ENCODE measurements around the gene JAKMIP1. TPM values are rescaled to one million over a fixed set of nuclear protein-coding genes. Genes with fewer than 3 reads are reported as not detected.

JAKMIP1 gene
- polyA plus RNA-seq, 12 donors, result 0.09 to 0.17 (median 0.14) TPM; not detected in 9

DNA sequence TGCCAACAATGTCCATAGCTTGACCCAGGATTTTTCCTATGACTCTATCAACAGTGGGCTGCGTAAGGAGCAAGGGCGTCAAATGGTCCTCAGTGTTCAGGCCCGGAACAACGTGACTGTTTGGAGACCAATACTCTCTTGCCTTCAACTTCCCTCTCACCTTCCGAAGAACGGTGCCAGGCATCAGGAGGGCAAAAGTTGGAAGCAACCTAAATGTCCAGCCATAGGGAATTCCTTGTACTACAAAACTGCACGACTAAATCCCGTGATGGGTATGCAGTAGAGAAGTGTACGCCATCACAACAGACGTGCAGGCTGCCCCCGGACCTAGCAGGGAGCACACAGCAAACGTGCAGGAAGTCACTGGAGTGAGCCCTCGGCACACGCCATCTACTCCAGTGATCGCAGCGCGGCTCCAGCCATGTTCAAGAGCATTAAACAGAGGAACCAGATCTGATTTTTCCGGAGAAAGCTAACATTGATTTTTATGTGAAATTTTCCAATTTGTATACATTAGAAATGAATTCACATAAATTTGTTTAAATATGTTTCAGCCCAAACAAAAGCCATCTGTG, 79.0 kb downstream of the JAKMIP1 start:
- no peak for DNase-seq

DNA sequence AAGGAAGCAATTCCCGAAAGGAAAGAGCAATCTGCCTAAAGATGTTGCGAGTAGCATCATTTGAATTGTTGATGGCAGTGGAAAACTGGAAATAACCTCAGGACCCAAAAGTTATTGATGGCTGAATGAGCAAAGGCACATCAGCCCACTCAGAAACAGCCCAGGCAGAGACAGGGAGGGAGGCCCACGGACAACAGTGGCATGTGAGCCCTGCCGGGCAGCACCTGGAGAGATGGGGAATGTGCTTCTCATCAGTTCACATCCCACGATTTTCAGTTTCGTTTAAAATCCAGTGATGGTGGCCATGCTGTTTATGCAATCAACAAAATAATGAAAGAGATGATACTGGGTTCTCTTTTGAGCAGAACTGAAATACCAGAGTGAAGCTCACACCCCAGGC, 80.0 kb downstream of the JAKMIP1 start:
- DNase-seq, result no peak

DNA sequence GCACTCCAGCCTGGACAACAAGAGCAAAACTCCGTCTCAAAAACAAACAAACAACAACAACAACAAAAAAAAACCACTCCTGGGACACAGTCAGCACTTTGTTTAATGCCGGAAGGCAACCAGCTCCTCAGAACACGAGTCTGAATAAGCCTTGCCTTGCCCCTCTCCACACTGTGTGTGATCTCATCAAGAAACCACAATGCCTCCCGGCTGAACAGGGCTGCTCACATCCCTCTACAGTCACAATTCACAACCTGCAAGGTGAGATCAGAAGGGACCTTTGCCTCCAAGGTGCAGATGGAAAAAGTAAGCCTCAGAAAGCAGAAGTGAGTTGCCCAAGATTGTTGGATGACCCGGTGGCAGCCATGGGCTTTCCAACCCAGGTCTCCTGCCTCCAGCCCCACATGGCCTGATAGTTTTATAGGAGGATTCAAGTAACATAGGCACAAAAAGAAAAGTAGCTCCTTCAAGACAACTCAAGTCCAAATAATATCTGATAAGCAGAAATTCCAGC, 80.8 kb downstream of the JAKMIP1 start:
- no peak for DNase-seq

DNA sequence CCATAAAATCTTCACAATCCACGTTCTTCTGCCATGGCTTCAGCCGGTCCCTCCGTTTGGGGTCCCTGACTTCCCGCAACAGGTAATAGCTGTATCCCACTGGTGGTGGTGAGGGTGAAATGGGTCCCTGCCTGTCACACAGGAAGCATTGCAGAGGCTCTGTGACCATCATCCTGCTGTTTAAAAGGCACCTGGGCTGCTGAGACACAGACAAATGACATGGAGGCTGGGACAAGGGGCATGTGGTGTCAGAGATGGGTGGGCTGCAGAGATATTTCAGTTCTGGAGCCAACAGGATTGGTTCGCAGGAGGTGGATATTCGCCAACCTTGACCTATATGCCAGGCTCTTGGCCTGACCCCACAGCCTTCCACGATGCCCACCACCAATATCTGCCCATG, 82.1 kb downstream of the JAKMIP1 start:
- DNase-seq, result no peak

DNA sequence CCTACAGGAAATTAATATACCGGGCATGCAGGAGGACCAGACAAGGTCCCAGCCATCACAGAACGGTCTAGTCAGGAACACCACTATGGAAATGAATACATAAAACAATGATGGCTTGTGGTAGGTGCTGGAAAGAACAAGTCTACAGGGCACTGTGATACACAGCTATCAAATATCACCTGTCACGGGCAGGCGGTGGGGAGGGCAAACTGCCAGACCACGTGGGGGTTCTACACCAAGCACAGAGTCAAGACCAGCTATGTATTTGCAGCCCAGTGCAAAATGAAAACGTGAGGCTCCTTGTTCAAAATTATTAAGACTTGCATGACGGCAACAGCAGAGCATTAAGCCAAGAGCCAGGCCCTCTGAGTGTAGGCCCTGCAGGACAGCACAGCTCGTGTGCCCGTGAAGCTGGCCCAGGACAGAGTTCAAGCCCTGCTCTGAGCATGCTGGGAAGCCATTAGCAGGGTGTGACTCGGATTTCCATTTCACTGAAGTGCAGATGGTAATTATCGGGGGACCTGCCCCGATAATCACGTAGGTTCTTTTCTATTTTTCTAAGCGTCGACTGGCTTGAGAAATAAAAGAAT, 83.6 kb downstream of the JAKMIP1 start:
- peak; percentile 2 for DNase-seq

DNA sequence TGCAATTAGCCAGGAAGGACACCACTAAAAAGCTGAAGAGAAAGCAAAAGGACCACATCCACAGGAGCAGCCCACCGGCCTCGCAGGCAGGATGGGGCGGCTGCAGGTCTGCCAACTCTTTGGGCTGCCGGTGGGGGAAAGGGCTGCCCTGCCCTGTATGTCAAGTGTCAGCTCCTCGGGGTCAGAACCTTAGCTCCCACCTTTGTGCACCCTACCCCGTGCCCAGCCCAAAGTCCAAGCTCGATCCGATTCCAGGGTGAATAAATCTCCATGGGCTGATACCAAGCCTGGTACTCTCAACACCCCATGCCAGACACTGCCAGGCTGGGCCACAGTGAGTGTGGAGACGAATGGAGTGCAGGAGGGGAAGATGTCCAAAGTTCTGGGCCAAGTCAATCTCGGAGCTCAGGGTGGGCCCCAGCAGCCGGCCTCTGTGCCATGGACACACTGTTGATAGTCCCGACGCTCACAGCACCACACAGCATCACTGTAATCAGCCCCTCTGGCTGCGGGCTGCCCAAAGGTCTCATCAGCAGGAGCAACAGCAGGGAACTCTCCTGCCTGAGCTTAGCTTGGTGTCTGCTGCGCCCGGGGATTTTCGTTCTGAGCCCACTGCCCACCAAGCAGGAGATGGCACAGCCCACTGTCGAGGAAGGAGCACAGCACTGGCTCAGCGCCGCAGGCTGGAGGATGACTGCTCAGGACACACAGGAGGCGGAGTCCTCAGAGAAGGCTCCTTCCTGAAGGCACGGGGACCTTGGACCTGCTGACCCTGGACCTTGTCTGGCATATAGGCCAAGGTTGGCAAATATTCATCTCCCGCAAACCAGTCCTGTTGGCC, 84.4 kb downstream of the JAKMIP1 start:
- DNase-seq, result no peak

DNA sequence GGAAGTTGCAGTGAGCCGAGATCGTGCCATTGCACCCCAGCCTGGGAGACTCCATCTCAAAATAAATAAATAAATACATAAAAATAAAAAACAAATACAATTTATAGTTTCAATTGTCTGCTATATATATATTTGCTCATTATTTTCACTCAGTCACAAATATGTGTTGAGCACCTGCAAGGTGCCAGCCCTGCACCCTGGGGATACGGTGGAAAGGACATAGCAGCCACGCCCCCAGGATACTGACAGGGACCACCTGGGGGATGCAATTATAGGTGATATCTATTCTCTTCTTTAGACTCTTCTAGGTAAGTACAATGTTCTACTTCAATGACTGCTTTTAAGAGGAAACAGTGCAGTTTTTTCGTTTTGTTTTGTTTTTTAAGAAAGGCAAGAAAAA, 85.0 kb downstream of the JAKMIP1 start:
- DNase-seq, result no peak

DNA sequence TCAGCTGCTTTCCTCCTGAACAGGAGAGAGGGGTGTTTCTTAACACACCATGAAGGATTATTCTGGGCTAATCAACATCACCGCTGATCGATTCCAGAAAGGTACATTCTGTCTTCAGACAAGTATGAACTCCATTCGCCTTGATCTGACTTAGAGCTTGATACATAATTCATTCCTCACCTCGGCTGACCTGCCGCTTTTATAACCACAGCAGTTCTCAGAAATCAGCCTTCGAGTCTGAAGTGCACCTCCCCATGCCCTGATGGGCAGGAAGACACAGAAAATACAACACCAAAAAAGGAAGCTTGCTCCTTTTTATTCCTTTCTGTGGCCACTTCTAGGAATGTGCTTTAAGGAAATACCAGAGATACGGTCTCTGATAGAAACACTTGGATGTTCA, 85.7 kb downstream of the JAKMIP1 start:
- DNase-seq, result no peak

DNA sequence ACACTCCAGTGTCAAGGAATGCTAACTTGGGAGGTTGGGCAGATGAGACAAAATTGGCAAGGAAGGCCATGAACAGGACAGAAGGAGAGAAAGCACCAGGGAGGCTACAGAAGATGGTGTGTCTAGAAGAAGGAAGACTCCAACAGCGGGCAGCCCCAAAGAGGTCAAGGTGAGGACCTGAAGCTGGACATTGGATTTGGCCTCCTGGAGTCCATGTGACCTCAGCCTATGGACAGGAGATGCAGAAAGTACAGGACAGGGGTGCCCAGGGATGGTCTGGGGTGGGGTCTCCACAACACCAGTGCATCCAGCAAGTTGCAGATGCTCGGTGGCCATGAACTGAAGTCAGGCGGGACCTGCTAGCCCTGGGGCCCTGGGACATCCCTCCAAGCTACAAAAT, 86.2 kb downstream of the JAKMIP1 start:
- no peak for DNase-seq

DNA sequence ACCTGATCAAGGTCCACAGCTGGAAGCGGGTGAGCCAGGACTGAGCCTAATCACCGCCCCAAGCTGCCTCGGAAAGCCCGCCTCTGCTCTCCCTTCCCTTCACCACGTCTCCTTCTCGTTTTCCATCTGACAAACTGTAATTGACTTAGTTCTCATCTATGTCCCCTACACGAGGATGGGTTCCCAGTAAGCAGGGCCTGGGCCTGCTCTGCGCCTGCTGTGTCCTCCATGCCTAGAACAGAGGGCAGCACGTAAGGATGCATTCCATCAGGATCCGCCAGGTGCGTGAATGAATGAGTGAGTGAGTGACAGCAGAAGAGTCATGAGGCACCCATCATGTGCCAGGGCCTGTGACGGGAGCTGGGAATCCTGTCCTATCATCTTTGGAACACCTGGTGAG, 86.7 kb downstream of the JAKMIP1 start:
- DNase-seq, result no peak

DNA sequence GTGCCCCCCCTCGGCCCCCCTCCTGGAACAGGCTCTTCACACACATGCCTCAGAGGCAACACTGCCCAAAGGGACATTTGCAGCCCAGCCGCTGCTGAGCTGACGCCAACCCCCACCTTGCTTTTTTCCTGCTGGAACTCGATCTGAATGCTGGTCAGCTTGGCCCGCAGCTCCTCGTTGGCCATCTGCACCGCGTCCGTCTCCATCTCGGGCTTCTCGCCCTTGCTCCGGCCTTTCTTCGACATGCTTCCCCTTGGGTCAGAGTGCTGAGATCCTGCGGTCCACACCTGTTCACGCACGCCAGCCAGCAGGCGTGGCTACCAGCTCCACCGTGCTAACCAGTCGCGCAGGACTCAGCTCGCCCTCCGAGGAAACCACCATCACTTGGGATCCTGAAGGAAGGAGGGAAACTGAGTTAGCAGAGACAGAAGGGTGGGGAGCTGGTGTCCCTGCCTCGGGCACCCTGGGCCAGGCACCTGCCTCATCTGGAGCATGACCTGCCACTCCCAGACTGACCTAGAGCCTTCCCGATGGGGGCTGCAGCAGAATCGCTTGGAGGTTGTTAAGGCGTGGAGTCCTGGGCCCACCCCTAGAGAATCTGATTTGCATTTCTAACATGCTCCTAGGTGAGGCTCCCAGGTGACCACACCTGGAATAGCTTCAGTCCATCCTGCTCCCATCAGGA, 87.6 kb downstream of the JAKMIP1 start:
- DNase-seq, result no peak

DNA sequence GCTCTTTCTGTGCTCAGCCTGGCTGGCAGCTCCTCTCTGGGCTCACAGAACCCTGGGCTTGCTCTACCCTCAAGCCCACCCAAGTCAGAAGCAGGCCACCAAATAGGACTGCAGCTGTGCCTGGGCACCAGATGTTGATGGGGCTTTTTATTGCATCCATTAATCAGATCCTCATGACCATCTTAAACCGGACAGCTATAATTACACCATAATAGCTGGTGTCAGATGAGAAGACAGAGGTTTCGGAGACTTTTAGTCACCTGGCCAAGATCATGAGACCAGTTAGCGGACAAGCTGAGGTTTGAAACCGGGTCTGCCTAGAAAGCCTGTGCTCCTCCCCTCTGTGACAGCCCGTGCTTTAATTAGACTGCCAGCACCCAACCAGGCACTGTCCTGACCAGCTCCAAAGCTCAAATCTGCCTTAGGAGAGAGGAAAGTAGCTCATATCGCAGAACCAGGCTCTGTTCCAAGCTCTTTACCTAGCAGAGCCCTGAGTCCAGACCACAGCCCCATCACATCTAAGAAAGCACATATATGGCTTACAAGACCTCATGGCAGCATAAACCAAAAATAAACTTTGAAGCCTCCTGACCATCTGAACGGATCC, 88.9 kb downstream of the JAKMIP1 start:
- no peak for DNase-seq

DNA sequence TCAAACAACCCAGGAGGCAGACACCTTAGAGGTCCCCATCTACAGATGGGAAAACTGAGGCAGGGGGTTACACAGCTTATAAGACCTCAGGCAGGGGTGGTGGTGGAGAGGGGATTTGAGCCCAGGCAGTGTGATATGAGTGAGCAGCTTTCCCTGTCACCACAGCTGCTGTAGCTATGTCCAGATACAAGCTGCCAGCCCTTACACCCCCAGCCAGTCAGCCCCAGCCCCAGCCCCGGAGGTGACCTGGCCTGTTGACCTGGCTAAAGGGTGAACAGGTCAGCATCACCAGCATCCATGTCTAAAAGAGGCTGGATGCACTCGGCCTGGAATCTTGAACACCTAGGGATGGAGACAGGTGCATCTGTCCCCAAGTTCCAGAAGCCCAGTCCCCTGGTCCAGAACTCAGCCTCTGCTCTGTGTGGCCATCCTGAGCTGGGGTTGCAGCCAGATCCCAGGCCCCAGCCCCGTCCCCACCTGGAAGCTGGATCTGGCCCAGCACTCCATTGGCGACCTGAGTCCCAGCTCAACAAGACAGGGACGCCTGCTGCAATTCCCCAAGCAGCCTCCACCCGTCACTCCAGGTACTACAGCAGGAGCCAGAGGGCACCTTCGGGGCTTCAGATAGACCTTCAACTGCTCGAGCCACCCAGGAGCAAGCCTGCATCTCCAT, 89.5 kb downstream of the JAKMIP1 start:
- DNase-seq, result no peak

DNA sequence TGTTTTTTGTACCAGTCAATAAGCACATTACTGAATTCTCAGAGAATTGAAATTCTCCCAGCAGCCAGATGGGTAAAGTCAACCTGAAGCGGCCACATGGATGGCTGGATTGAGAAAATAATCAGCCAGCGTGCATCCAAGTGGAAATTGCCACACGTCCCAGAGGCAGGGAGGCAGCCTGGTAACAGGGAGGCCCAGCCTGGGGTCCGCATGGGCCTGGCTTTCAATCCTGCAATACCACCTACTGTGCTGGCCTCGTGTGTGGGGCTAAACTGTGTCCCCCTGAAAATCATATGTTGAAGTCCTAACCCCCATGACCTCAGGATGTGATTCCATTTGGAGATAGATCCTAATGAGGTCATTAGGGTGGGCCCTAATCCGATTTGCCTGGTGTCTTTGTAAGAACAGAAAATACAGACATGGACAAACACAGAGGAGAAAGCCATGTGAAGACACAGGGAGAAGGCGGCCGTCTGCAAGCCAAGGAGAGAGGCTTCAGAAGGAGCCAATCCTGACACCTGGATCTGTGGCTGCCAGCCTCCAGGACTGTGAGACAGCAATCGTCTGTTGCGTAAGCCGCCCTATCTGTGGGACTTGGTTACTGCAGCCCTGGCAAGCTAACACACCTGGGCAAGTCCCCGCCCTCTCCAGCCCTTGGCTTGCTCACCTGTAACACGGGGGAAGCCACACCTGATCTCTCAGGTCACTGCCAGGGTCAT, 90.3 kb downstream of the JAKMIP1 start:
- no peak for DNase-seq

DNA sequence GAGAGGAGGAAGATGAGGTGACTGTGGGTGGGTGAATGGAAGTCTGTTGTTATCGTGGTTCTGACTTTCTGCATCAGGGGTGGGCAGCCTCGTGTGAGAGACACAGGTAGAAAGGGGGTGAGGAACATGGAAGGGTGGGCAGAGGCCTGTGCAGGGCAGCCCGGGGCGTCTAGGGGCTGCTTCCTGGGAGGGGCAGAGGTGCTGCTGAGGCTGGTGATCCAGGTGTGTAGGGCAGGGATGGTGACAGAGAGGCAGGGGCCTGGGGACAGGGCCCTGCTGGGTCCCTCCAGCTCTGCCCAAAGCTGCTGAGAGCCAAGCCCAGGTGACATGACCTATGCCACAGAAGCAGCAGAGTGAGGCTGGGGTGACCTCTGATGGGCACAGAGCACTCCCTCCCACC, 92.5 kb downstream of the JAKMIP1 start:
- DNase-seq, result no peak

DNA sequence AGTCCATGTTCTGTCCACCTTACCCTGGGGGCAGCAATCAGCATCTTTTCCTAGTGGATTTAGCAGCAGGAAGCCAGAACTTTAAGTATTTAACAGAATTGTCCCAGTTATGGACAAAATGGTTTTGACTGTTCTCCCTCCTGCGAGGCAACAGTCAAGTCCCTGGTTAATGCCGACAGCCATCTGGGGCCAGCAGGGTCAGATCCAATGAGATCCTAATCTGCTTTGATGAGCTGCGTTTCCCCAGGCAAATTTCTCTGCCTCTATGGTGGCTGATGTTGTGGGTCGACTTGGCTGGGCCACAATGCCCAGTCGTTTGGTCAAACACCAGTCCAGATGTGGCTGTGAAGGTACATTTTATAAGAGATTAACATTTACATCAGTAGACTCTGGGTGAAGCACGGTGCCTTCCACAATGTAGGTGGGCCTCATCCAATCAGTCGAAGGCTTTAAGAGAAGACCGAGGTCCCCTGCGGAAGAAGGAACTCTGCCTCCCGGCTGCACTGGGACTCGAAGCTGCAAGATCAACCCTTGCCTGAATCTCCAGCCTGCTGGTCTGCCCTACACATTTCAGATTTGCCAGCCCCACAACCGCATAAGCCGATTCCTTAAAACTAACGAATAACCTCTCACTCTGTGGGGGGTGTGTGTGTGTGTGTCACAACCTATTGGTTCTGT, 93.1 kb downstream of the JAKMIP1 start:
- no peak for DNase-seq

DNA sequence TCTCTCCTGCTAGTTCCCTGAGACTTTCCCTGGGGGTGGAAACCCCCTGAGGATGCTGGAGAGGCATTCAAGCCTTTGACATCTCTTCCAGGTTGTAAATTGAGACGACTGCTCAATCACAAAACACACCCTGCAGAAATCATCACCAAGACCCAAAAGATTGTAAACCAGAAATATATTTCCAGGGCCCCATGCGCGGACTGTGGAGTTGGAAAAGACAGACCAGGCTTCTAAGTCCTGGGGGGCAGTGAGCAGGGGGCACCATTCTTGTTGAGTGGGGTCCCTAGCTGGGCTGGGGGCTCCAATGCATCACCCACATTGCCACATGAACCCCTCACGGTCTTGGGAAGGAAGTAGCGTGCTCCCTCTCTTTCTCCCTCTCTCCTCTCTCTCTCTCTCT, 94.2 kb downstream of the JAKMIP1 start:
- no peak for DNase-seq

DNA sequence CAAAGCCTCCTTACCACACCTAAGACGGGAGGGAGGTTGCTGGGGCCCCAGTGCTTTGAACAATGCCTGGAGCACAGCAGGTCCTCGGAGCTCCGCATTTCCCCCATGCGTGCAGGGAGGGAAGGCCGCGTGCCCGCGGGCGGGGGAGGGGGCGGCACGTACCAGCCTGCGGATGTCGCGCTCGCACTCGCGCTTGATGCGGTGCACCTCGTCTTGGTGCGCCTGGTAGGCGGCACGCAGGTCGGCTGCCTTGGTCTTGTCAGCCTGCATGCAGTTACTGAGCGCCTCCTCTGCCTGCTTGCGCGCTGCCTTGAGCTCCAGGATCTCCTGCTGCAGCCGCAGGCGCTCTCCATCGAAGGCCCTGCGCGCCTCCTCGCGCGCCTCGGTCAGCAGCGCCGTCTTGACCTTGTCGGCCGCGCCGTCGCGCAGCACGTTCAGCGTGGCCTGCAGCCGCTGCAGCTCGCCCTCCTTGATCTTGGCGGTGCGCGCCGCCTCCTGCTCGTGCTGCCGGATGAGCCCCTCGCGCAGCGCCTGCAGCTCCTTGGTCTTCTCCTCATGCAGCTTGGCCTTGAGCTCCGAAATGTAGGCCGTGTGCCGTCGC, 94.9 kb downstream of the JAKMIP1 start:
- no peak for DNase-seq

DNA sequence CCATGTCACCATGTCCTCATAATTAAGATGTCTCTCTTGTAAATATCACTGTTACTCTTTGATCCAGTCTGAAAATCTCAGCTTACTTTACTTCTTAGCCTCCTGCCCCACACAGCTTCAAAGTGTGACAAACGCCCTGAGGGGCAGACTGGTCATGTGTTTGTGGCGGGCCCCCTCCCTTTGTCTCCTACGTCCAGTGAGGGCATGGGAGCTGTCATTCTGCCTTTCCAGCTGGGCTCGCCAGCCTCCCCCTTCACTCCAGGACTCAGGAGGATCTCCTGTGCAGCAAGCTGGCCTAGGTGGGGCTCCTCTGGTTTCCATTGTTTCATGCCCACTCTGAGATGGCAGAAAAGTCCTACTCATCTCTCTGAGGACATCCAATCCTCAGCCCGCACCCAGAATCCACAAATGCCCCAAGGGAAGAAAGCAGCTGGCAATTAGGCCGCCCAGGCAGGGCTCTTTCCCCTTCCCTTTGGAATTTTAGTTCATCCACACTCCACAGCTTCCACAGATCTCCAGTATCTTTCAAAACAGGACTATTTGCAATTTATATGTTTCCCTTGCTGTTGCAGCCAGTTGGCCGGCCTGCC, 95.7 kb downstream of the JAKMIP1 start:
- no peak for DNase-seq

Data from muscle of arm (tissue), 12 donors.